ENCODE measurements around the gene UPK3BL1.
"Not testable (repeated sequence)": the region's sequence is repeated elsewhere in the genome, so short reads cannot be mapped to it uniquely, and the experiment has no call there.

UPK3BL1 gene

GRCh38 chr7:102627271-102627904 is 15.2 kb downstream of the UPK3BL1 start:
- H3K4me3 ChIP-seq (ENCODE audit: low read depth in 1 of 5, low read length in 5 of 5); H3K27me3 ChIP-seq (ENCODE audit: control insufficient read depth in 5 of 5, insufficient read depth in 4 of 5, low read length in 5 of 5); H3K27ac ChIP-seq (ENCODE audit: low read depth, low read length); H3K9me3 ChIP-seq (ENCODE audit: control insufficient read depth in 5 of 5, low read length in 5 of 5); H3K36me3 ChIP-seq (ENCODE audit: control insufficient read depth in 5 of 5, insufficient read depth in 5 of 5, low read length in 5 of 5); H3K4me1 ChIP-seq (ENCODE audit: control insufficient read depth in 5 of 5, insufficient read depth in 5 of 5, low read length in 5 of 5); H3K9ac ChIP-seq (ENCODE audit: low read length in 5 of 5): not testable (repeated sequence)

- not testable (repeated sequence) for H3K9ac ChIP-seq (ENCODE audit: low read length in 5 of 5); H3K36me3 ChIP-seq (ENCODE audit: control insufficient read depth in 5 of 5, insufficient read depth in 5 of 5, low read length in 5 of 5)
These were observed 24.5 kb downstream of the UPK3BL1 start for GRCh38 chr7:102618122-102618521.

GRCh38 chr7:102616507-102617125 is 26.0 kb downstream of the UPK3BL1 start, which contains the start of gene RASA4:
Gene RASA4 (minus strand): TSS chr7:102616756. CDS start chr7:102616689, 67 bp downstream.
- H3K4me3 ChIP-seq (ENCODE audit: low read depth in 1 of 5, low read length in 5 of 5): peak within 1 kb of the TSS in 2 of 5 donors; percentile 29 to 44
- H3K9ac ChIP-seq (ENCODE audit: low read length in 5 of 5); H3K27me3 ChIP-seq (ENCODE audit: control insufficient read depth in 5 of 5, insufficient read depth in 4 of 5, low read length in 5 of 5); H3K27ac ChIP-seq (ENCODE audit: low read depth, low read length); H3K9me3 ChIP-seq (ENCODE audit: control insufficient read depth in 5 of 5, low read length in 5 of 5); H3K36me3 ChIP-seq (ENCODE audit: control insufficient read depth in 5 of 5, insufficient read depth in 5 of 5, low read length in 5 of 5); H3K4me1 ChIP-seq (ENCODE audit: control insufficient read depth in 5 of 5, insufficient read depth in 5 of 5, low read length in 5 of 5): not testable (repeated sequence)

More at GRCh38 chr7:102618122-102618521, 24.5 kb downstream of the UPK3BL1 start:
- H3K4me1 ChIP-seq (ENCODE audit: control insufficient read depth in 5 of 5, insufficient read depth in 5 of 5, low read length in 5 of 5); H3K27me3 ChIP-seq (ENCODE audit: control insufficient read depth in 5 of 5, insufficient read depth in 4 of 5, low read length in 5 of 5); H3K9me3 ChIP-seq (ENCODE audit: control insufficient read depth in 5 of 5, low read length in 5 of 5); H3K27ac ChIP-seq (ENCODE audit: low read depth, low read length); H3K4me3 ChIP-seq (ENCODE audit: low read depth in 1 of 5, low read length in 5 of 5): not testable (repeated sequence)

- not testable (repeated sequence) for H3K27ac ChIP-seq (ENCODE audit: low read depth, low read length); H3K4me1 ChIP-seq (ENCODE audit: control insufficient read depth in 5 of 5, insufficient read depth in 5 of 5, low read length in 5 of 5); H3K4me3 ChIP-seq (ENCODE audit: low read depth in 1 of 5, low read length in 5 of 5); H3K27me3 ChIP-seq (ENCODE audit: control insufficient read depth in 5 of 5, insufficient read depth in 4 of 5, low read length in 5 of 5); H3K9me3 ChIP-seq (ENCODE audit: control insufficient read depth in 5 of 5, low read length in 5 of 5); H3K9ac ChIP-seq (ENCODE audit: low read length in 5 of 5); H3K36me3 ChIP-seq (ENCODE audit: control insufficient read depth in 5 of 5, insufficient read depth in 5 of 5, low read length in 5 of 5)
These were observed 26.7 kb downstream of the UPK3BL1 start for GRCh38 chr7:102615930-102616329.

GRCh38 chr7:102614873-102615272 is 27.7 kb downstream of the UPK3BL1 start:
- H3K9me3 ChIP-seq (ENCODE audit: control insufficient read depth in 5 of 5, low read length in 5 of 5); H3K4me1 ChIP-seq (ENCODE audit: control insufficient read depth in 5 of 5, insufficient read depth in 5 of 5, low read length in 5 of 5); H3K27ac ChIP-seq (ENCODE audit: low read depth, low read length); H3K36me3 ChIP-seq (ENCODE audit: control insufficient read depth in 5 of 5, insufficient read depth in 5 of 5, low read length in 5 of 5); H3K4me3 ChIP-seq (ENCODE audit: low read depth in 1 of 5, low read length in 5 of 5); H3K27me3 ChIP-seq (ENCODE audit: control insufficient read depth in 5 of 5, insufficient read depth in 4 of 5, low read length in 5 of 5); H3K9ac ChIP-seq (ENCODE audit: low read length in 5 of 5): not testable (repeated sequence)

DNA sequence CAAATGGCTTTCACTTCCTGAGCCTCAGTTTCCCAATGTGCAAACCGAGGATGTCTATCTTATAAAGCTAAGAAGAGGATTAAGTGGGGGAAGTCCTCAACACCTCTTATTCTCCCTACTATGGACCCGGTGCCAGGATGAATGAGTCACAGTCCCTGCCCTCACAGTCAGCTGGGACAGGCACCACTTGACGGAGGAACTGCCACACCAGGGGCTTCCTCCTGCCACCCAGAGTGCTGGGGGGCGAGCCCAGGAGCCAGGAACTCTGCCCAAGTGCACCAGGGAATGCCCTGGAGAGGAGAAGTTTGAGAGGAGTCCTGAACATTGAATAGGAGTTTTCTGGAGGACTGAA is 28.3 kb downstream of the UPK3BL1 start:
- H3K4me3 ChIP-seq (ENCODE audit: low read depth in 1 of 5, low read length in 5 of 5); H3K9ac ChIP-seq (ENCODE audit: low read length in 5 of 5); H3K4me1 ChIP-seq (ENCODE audit: control insufficient read depth in 5 of 5, insufficient read depth in 5 of 5, low read length in 5 of 5); H3K27ac ChIP-seq (ENCODE audit: low read depth, low read length); H3K27me3 ChIP-seq (ENCODE audit: control insufficient read depth in 5 of 5, insufficient read depth in 4 of 5, low read length in 5 of 5); H3K9me3 ChIP-seq (ENCODE audit: control insufficient read depth in 5 of 5, low read length in 5 of 5); H3K36me3 ChIP-seq (ENCODE audit: control insufficient read depth in 5 of 5, insufficient read depth in 5 of 5, low read length in 5 of 5): not testable (repeated sequence)

DNA sequence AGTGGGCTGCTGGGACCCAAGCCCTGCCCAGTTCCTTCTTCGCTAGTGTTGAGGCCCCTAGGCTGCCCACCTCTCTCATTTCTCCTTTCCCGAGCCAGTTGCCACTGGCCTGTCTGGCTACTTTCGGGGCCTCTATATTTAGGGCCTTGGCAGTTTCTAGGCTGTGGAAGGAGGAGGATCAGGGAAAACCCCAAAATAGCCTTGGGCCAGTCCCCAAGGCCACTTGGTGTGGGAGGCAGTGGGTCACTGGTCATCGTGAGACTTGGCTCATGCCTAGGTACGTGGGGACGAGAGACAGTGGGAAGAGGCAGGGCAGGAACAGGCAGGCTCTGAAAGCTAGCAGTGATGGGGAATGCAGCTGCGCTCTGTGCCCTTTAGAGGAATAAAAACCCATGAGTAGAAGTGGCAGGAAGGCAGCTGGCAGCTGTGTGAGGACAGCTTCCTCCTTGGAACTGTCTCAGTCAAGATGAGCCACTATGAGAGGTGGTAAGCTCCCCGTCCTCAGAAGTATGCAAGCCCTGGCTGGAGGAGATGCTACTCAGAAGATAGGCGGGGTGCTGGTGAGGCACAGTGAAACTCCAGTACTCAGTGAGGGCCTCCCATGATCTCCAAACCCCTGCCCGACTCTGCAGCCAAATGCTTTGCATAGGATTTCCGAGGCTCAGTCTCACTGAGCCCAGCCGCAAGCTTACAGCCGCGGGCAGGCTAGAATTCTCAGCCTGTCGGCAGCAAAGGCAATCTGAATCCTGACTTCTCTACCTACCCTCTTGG is 28.8 kb downstream of the UPK3BL1 start:
- H3K4me3 ChIP-seq (ENCODE audit: low read depth in 1 of 5, low read length in 5 of 5); H3K9me3 ChIP-seq (ENCODE audit: control insufficient read depth in 5 of 5, low read length in 5 of 5); H3K36me3 ChIP-seq (ENCODE audit: control insufficient read depth in 5 of 5, insufficient read depth in 5 of 5, low read length in 5 of 5); H3K27ac ChIP-seq (ENCODE audit: low read depth, low read length); H3K4me1 ChIP-seq (ENCODE audit: control insufficient read depth in 5 of 5, insufficient read depth in 5 of 5, low read length in 5 of 5); H3K27me3 ChIP-seq (ENCODE audit: control insufficient read depth in 5 of 5, insufficient read depth in 4 of 5, low read length in 5 of 5); H3K9ac ChIP-seq (ENCODE audit: low read length in 5 of 5): not testable (repeated sequence)

- H3K4me3 ChIP-seq (ENCODE audit: low read depth in 1 of 5, low read length in 5 of 5): peak overlapping the region in 1 of 5 donors; percentile 46
- H3K36me3 ChIP-seq (ENCODE audit: control insufficient read depth in 5 of 5, insufficient read depth in 5 of 5, low read length in 5 of 5); H3K9me3 ChIP-seq (ENCODE audit: control insufficient read depth in 5 of 5, low read length in 5 of 5); H3K9ac ChIP-seq (ENCODE audit: low read length in 5 of 5); H3K27ac ChIP-seq (ENCODE audit: low read depth, low read length); H3K27me3 ChIP-seq (ENCODE audit: control insufficient read depth in 5 of 5, insufficient read depth in 4 of 5, low read length in 5 of 5); H3K4me1 ChIP-seq (ENCODE audit: control insufficient read depth in 5 of 5, insufficient read depth in 5 of 5, low read length in 5 of 5): not testable (repeated sequence)
These were observed 30.8 kb downstream of the UPK3BL1 start for GRCh38 chr7:102611675-102612325.

DNA sequence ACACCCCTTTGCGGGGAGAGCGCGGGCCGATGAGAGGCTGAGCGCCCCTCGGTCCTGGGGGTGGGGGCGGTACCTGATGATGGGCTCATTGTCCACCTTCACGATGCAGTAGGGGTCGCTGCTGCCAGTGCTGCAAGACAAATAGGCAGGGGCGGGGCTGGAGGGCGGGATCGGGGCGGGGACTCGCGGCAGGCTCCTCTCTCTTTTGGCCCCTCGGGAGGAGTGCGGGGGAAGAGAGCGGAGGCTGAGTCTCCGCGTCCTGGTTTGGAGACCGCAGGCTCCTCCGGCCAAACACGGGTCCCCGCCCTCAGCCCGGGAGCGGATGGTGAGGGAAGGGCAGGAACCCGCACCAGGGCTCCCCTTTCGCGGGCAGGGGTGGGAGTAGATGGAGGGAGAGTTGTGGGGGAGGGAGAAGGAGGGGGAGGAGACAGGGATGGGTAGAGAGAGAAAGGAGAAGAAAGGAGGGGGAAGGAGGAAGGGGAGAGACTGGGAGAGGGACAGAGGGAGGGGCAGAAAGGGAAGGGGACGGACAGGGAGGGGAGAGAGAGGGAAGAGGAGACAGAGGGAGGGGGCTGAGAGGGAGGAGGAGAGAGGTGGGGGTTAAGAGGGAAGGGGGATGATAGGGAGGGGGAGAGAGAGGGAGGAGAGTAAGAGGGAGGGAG is 31.4 kb downstream of the UPK3BL1 start:
- H3K9me3 ChIP-seq (ENCODE audit: control insufficient read depth in 5 of 5, low read length in 5 of 5); H3K4me1 ChIP-seq (ENCODE audit: control insufficient read depth in 5 of 5, insufficient read depth in 5 of 5, low read length in 5 of 5); H3K27me3 ChIP-seq (ENCODE audit: control insufficient read depth in 5 of 5, insufficient read depth in 4 of 5, low read length in 5 of 5); H3K27ac ChIP-seq (ENCODE audit: low read depth, low read length); H3K9ac ChIP-seq (ENCODE audit: low read length in 5 of 5); H3K4me3 ChIP-seq (ENCODE audit: low read depth in 1 of 5, low read length in 5 of 5); H3K36me3 ChIP-seq (ENCODE audit: control insufficient read depth in 5 of 5, insufficient read depth in 5 of 5, low read length in 5 of 5): not testable (repeated sequence)

DNA sequence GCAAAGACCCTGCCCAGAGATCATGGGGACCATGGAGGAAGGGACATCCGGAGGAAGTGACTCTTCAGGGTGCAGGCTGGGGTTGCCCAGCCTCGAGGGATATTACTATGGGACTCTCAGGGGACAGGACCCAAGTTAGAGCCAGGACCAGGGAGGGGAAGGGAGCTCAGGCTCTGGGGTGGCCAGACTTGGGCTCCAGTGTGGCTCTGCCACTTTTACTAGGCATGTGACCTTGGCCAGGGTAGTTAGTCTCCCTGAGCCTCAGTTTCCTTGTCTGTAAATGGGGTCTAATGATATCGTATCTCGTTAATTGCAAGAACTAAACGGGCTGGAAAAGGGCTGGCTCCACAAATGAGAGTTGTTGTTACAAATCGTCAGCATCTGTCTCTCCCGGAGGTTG is 32.1 kb downstream of the UPK3BL1 start:
- H3K4me3 ChIP-seq (ENCODE audit: low read depth in 1 of 5, low read length in 5 of 5): not testable (repeated sequence)

More for the DNA sequence above, 32.1 kb downstream of the UPK3BL1 start:
- not testable (repeated sequence) for H3K27me3 ChIP-seq (ENCODE audit: control insufficient read depth in 5 of 5, insufficient read depth in 4 of 5, low read length in 5 of 5); H3K36me3 ChIP-seq (ENCODE audit: control insufficient read depth in 5 of 5, insufficient read depth in 5 of 5, low read length in 5 of 5); H3K27ac ChIP-seq (ENCODE audit: low read depth, low read length); H3K4me1 ChIP-seq (ENCODE audit: control insufficient read depth in 5 of 5, insufficient read depth in 5 of 5, low read length in 5 of 5); H3K9me3 ChIP-seq (ENCODE audit: control insufficient read depth in 5 of 5, low read length in 5 of 5); H3K9ac ChIP-seq (ENCODE audit: low read length in 5 of 5)

Measured in subcutaneous abdominal adipose tissue (tissue), 5 donors.